T-helper 2 cell (primary cell): ENCODE measurements around the gene CCDC102B.
"Not testable (repeated sequence)": the region's sequence is repeated elsewhere in the genome, so short reads cannot be mapped to it uniquely, and the experiment has no call there.

Experiments
- DNase-seq, 5 experiments: peaks; one replicate each; pipeline versions ENCODE4 v3.0.0 to v3.0.0-alpha.2; 2012 to 2022

The CCDC102B gene

DNA sequence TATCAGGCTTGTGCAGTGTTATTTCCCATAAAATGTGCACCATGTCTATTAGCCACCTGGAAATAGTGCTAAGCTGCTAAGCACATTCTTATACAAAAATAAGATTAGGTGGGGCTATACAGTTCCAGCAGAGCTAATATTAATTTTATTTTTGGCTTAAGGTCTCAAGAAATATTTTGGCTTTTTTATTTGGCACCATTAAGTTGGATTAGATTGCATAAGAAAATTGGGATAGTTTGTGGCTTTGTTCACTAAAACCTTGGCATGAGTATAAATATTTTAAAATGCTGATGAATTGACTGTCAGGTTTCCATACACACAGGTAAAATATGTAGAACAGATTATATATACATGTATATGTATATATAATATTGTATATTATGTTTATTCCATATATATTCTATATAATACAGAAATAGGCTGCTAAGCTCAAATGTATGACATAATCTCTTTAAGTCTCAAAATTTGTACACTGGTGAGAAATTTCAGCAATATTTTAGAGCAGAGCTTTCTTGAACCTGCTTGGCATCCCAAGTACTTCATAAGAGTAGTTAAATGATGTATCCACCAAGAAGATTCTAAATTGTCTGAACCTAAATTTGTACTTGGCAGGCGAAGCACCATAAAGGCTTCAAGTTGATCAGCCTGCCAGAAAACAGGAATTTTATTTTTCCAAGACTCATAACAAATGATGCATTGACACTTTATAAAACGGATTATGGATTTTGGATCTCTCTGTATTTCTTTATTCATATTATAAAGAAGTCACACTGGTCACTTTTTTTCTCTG lies 32.6 kb downstream of the CCDC102B start:
- DNase-seq, result no peak

DNA sequence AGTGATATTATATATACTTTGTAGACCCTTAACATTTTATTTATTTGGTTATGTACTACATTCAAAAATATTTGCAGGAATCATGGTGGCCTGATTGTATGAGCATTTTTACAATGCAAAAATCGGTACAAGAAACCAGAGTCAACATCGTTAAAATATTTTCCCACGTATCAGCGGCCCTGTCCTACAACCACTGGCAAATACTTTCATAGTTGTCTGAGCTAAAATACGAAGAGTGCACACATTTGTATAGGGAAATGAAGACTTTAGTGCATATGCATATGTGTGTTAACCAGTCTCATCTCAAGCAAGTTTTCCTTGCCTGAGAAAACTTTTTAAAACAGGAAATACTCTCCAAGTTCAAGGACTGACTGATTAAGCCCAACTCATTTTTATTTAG lies 35.9 kb downstream of the CCDC102B start:
- no peak for DNase-seq

DNA sequence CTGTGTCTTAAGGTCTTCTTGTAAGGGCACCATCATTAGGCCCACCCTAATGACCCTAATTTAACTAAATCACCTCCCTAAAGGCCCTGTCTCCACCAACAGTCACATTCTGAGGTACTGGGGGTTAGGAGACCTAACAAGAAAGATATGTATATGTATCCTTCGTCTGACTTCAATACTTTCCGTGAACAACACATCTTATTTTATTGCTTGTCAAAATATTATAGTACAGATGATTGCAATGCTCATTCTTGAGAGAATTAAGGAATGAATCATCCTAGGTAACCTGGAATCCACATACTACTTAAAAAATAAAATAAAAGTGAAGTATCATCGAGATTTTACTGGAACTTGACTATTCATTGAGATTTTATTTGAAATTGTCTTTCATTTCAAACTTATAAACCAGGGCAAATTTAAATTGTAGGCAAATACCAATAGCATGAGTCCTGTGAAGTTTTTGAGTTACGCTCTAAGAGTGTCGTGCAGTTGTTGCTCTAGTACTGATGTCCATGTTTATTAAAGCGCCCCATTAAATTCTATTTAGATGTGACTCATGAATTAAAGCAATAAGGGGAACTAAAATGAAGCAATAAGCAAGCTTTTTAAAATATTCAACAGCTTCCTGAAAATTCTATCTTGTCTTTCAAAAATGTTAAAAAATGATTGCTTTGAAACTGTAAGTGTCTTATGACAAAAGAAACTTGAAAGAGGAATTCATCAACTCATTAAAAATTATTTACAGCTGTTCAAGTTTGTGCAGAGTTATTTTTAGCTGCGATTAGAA lies 40.0 kb downstream of the CCDC102B start:
- no peak for DNase-seq

DNA sequence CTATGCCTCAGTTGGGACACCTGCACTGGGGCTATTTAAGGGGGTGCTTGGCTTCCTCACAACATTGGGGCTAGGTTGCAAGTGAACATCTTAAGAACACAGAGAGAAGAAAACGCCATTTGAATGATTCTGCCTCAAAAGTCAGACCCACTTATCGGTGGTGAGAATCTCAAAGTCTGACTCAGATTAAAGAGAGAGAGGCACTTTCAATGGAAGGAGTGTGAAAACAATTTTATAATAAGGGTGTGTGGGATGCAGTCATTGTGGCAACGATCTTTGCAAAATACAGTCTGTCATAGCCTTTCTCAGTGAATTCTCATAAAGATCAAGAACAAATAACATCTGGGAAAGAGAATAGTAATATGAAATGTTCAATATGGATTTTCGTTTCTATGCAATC lies 41.8 kb downstream of the CCDC102B start:
- no peak for DNase-seq

DNA sequence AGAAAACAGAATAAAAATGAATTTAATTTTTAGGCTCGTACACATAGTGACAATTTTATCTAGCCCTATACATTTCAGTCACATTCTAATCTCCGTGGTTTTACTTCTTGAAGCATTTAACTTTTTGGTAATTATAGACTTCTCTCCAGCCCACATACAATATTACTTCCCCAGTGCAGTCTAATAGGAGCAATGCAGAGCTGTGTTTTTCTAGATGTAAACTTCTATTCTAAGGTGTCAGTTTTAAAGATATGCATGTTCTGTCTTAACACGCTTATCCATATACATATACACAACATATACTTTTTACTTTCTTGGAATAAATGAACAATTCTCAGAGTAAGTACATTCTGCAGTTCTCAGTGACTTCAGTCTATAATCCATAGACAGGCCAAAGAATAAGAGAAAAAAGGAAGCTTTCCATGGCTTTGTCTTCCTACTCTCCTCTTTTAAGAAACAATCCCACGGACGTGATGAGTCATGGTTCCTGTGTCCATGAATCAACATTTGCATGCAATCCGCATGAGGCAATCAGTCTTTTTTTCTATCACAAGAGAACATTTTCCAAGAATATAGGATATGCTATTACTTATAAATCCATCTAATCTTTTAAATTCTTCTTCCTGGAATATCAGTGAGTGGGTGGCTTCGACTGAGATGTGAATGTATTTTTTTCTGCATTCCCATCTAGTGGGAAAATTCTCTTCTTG lies 42.8 kb downstream of the CCDC102B start:
- no peak for DNase-seq

DNA sequence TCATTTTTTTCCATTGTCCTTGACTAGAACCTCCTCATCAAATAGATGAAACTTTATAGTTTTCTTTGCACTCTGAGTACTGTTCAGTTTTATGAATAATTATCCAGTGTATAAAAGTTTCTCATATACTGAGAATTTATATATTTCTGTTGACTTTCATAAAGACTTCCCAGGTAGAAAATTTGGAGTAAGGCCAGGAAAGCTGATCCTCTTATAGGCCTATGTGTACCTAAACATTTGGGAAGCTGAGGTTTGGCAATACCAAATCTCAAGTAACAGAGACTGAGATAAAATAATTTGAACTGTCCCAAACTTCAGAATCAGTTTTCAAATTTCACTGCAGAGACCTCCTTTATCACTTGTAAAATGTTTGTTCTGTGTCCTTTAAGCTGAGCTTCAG lies 43.4 kb downstream of the CCDC102B start:
- DNase-seq, result no peak

DNA sequence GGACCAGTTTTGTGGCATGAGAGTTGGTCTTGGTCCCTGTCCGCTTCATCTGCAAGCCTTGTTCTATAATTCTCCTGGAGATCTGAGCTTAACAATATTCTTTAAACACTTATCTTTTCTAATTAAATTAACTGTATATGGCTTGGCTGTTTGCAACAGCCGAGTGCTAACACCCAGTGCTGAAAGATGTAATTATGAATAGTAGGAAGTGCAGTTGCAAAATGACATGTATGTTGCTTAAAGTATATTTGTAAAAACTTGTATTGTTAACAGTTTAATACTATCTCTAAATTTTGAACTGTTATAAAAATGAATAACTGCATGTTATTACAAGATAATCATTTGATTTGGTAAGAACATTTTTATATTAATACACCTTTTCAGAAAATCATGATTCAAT lies 45.1 kb downstream of the CCDC102B start:
- DNase-seq, result no peak

DNA sequence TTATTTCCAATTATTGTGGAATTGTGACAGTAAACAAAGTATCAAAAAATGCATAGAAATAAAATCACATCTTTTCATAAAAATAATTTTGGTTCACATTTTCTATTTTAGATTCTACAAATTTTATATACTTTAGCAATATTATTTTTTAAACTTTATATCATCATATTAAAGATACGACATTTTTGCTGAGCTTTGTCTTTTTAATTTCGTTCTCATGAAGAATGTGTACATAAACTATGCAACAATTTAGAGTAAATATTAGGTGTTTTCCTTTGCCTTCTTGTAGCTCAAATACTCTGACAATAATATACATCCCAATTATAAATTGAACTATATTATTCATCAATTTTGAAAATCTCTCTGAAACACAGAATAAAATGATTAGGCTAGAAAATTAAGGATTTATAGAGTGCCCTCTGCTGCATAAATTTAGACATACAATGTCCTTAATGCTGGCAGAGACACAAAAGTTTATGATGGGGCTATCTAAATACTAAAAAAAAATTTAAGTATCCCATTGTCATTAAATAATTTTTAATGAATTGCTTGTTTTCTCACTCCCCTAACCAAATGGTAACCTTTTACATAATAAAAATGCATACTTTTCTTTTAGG lies 45.7 kb downstream of the CCDC102B start:
- no peak for DNase-seq

DNA sequence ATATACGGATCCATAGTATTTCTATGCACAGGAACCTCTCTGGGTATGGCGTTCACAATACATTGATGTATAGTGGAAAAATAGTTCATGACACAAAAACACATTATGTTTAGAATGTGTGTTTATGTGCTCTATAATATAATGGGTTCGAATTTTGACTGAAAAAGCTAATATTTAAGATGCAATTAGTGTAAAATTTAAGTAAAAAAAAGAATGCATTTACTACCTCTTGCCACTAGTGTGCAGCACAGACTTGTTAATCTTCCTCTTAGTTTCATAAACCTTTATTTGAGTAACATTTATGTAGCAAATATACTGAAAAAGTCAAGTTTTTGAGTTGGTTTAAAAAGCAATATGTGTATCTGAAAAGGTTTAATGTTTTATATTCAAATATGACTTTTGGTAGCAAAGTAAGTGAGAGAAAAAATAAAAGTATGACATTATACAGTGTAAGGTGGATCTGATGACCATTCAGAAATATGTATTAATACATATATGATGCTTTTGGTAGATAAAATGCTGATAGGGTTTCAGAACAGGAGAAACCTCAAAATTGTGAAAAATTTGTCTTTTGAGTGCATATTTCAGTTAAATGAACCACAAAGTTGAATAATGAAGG lies 49.4 kb downstream of the CCDC102B start:
- peak in 1 of 5 experiments; percentile 1 for DNase-seq

DNA sequence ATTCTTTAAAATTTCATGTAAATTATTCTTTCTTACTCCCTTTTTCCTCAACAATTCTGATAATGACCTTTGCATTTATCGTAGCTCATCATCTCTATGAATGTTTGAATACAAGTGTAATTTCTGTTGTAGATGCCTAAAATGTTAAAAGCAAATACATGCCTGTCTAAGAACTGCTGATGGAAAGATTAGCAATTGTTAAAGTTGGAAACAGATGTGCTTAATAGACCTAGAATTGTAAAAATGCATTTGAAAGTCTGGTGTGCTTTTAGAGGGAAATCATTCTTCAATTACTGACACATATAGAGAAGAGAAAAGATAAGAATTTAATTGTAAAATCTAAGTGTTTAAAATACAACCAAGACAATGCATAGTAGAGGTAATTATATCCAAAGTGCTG lies 50.4 kb downstream of the CCDC102B start:
- DNase-seq, result no peak

DNA sequence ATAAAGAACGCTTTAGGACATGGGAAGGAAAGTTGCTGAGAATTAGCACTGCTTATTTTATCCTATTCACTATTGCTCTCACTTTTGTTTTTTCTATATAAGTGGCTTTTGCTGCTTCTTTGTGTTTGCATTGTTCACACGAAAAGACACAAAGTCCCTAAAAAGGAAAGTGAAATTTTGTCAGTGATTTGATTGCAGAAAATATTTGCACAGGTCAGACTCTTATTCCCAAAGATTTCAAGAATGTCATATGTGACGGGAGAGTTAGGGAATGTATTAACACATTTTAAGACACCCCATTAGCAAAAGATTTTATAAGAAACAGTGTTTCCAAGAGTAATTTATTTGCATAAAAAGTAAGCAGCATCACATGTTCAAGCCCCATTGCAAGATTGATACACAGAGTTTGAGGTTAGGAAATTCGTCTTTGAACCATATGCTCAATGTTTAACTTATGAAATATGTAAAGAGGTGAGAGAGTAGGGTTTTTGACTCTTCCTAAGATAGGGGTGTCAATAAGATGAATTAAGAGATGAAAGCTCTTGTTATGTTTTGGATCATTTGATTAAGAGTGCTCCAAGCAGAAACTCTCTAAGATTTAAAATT lies 57.0 kb downstream of the CCDC102B start:
- no peak for DNase-seq

DNA sequence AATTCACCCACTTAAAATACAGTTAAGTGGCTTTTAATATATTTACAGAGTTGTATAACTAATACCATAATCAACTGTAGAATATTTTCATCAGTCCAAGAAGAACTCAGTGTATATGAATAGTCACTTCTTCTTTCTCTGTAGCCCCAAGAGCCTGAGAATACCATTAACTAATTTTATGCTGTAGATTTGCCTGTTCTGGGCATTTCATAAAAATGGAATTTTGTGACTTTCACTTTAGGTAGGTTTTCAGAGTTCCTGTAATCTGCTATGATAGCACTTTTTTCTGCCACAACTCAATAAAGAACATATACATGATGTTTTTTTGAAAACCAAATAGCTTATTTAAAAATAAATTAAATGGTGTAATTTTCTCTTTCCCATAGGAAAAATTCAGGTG lies 57.6 kb downstream of the CCDC102B start:
- DNase-seq, result no peak

DNA sequence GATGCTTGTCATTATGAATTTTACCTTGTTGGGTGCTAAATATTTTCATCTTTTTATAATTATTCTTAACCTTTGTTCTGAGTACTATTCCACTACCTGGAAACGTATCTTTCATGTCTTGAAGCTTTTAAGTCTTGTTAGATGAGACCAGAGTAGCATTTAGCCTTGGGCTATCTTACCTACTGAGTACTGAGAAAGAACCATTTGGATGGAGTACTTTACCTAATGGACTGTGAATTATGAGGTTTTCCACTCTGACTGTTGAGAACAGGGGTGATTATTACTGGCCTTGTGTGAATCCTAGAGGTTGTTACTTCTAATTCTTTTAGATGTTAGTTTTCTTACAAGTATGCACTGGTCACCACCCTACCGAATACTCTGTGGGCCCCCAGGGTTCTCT lies 63.5 kb downstream of the CCDC102B start:
- no peak for DNase-seq

DNA sequence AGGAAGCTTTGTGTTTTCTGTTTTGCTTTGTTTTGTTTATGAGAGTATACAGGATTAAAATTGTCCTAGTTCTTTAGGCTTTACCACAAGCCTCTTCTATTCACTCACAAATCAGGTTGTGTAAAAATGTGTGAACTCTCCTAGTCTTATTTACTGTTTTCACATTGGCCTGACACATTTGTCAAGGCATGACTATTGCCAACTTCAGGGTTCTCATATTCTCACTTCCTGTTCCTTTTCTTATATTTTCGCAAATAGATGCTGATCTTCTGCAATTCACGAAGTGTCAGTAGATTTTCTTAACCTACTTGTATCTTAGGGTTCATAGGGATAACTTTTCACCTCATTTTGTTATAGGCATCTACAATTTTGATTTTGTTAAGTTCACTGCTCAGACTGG lies 67.1 kb downstream of the CCDC102B start:
- DNase-seq, result no peak

DNA sequence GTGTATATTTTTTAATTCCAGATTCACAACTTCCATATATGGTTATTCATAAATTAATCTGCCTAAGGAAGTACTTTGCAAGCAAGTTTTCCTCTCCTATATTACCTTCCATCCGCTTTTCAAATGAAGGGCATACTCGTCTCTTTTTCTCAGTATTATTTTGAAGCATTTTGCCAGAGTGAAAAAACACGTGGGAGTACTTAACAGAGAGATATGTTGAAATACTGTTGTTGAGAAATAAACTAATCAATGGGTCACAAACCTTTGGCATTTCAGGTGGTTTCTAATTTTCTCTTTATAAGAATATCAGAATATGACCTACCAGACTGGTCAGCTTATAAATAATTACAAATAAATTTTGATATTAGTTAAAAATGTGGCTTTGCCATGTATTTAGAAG lies 67.6 kb downstream of the CCDC102B start:
- no peak for DNase-seq

DNA sequence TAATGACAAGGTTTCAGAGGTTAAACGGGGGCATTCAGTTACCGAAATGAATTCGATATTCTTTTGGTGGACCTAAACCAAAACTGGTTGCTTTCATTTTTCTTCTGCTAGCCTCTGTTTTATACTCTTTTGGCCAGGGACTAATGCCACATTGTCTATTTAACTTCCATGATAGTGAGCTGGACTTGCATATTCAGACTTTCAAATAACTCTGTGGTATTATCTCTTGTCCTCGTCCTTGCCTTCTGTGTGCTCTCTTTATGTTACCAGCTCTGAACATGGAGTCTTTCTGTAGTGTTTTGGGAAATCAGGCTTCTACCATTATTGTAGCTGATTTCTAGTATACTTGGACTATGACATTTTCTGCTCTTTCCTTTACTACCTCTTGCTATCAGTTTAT lies 75.1 kb downstream of the CCDC102B start:
- no peak for DNase-seq

DNA sequence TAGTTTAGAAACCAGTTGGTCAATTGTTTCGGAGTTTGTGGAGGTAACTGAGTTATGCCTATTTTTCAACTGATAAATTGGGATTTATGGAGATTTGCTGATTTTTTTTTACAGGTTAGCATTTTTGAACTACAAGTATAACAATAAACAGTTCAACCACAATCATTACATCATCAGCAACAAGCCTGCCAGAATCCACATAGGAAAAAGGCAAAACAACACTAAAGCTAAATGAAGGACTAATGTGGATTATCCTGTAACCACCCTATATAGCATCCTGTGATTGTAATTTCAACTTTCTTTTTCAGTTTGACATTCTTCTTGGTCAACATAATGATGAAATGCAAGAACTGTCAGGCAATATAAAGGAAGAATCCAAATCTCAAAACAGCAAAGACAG lies 76.5 kb downstream of the CCDC102B start:
- no peak for DNase-seq

DNA sequence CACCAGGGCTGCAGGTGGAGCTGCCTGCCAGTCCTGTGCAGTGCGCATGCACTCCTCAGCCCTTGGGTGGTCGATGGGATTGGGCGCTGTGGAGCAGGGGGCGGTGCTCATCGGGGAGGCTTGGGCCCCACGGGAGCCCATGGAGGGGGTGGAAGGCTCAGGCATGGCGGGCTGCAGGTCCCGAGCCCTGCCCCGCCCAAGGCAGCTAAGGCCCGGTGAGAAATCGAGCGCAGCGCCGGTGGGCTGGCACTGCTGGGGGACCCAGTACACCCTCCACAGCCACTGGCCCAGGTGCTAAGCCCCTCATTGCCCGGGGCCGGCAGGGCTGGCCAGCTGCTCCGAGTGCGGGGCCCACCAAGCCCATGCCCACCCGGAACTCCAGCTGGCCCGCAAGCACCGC lies 82.1 kb downstream of the CCDC102B start:
- DNase-seq, result not testable (repeated sequence)

DNA sequence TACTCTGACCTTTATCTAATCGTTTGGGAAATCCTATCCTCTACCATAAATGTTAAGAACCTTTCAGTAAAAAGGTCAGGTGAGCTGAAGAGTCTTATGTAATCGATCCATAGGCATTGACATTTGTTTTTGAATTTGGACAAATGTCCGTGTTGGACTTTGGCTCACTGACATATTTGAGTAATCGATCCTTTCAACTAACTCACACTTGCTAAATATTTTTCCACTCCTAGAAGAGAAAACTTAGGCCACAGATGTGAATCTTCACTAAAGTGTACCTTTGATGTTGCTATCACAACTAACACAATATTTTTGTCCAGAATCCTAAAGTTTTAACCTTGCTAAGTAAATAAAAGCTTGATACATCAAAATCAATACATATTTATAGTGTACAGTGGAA lies 89.5 kb downstream of the CCDC102B start:
- DNase-seq, result no peak

DNA sequence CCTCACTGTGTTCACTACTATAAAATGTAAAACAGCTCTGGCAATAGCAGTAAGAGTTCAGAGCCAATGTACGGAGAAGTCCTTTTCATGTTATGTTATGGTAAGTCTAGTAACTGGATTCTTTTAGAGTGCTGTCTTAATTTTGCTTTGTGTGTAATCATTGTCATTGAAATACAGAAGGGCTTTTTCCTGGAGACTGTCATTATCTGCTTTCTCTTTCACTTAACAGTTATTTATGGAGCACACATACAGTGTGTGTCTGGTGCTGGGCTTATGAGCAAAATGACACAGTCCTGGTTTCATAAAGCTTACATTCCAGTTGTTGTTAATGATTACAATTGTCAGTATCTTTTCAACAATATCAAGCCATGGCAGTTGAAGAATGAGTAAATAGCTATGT lies 95.5 kb downstream of the CCDC102B start:
- DNase-seq, result no peak

DNA sequence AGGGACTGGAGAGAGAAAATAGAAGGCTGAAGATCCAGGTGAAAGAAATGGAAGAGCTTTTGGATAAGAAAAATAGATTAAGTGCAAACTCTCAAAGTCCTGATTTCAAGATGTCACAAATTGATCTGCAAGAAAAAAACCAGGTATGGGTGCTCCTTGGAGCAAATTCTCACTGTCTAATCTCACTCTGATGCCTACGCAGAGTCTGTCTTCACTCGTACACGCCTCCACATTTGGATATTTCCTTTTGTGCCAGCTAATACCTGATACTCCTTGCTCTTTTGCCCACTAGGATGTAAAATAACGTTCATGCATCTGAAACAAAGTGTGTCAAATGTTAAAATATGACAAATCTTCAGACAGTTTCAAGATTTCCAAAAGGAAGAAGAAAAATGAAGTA lies 99.4 kb downstream of the CCDC102B start:
- DNase-seq, result no peak

DNA sequence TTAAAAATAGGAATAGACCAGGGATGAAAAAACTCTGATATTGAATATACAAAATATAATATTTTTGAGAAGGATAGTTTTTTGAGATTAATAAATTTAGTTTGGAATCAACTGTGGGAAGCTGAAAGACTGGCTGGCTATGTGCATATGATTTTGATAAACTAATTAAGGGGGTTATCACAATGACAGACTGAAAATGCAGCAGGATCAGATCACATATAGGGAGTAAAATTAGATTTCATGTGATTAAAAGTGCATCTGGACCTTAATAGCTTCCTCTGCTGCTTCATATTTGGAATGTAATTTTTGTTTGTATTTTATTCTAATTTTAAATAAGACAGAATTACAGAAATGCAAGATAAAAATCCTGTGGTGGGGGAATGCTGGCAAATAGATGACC lies 111.7 kb downstream of the CCDC102B start:
- DNase-seq, result no peak
